Fibroblast of lung (primary cell): Measurements from ENCODE around the gene MMAA.

Source experiments
- CTCF ChIP-seq, 2 donors: IDR thresholded peaks in 1 of 2; conservative IDR thresholded peaks in 1 of 2; 1 replicate in 1 of 2; 2 replicates in 1 of 2; pipeline ENCODE4 v1.5.1; 2011 to 2012; ENCODE audit warnings: low read length in 2 of 2, control low read depth in 1 of 2, inconsistent platforms in 1 of 2, low read depth in 1 of 2, mild to moderate bottlenecking in 1 of 2
- EZH2 ChIP-seq: IDR thresholded peaks from 2 replicates; pipeline ENCODE4 v1.5.1; 2012; ENCODE audit warnings: low read length, control low read depth, mild to moderate bottlenecking; ENCODE audit errors: missing control alignments

GRCh38 chr4:145618932-145619638 lies at the start of gene MMAA:
- TF ChIP-seq CTCF (conservative IDR thresholded peaks at IDR 0.05 in 1 of 2, IDR thresholded peaks at IDR 0.05 in 1 of 2; ENCODE audit: low read depth in 1 of 2, low read length in 2 of 2) (peak; percentile 50 to 54), EZH2 (no peak)
